HepG2 (cell line): Measurements from ENCODE around the gene STK32B.

Source experiments
- POLR2AphosphoS5 ChIP-seq: IDR thresholded peaks from 2 replicates; pipeline ENCODE4 v1.6.1; 2012; ENCODE audit warnings: low read depth, low read length
- ZNF225 ChIP-seq: sonication (generic); formaldehyde crosslinking; IDR thresholded peaks from 2 replicates; pipeline ENCODE4 v1.4.0; 2020; ENCODE audit warnings: mild to moderate bottlenecking, missing genetic modification reagents

DNA sequence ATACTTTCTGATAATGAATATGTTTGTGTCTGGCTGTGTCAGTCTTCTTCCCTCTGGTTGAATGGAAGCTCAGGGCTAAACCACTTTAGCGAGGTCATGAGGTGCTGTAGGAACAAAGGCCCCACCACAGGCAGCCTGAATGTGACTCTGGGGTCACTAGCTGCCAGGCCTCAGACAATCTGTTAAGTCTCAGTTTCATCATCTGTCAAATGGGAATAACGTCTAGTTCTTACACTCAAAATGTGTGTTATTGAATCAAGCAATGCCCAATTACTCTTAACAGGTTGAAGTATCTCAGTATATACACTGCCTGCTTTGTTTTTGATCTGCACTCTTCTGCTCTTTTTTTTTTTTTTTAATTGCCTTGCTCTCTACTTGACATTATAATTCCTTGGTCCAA is 148.6 kb downstream of the STK32B start:
- TF ChIP-seq POLR2AphosphoS5: no peak
- no peak for TF ChIP-seq ZNF225 (CRISPR knock-in tag)
